ENCODE results near the gene BRME1.
"Not testable (repeated sequence)": the region's sequence is repeated elsewhere in the genome, so short reads cannot be mapped to it uniquely, and the experiment has no call there.

GRCh38 chr19:13852171-13852707 lies 53.7 kb downstream of the BRME1 start:
- TF ChIP-seq NFRKB (IDR thresholded peaks at IDR 0.05); SP1 (IDR thresholded peaks at IDR 0.05); PKNOX1 (IDR thresholded peaks at IDR 0.05); BHLHE40 (IDR thresholded peaks at IDR 0.05; ENCODE audit: borderline replicate concordance); LEF1 (IDR thresholded peaks at IDR 0.05; ENCODE audit: borderline replicate concordance); SUZ12 (IDR thresholded peaks at IDR 0.05): not testable (repeated sequence)
